Activated CD4-positive, alpha-beta T cell treated with anti-CD3 and anti-CD28 coated beads for 4 hours (primary cell): ENCODE measurements around the gene FAM171A1.

ENCODE experiments used
- DNase-seq, 2 donors: peaks; one replicate each; pipeline ENCODE4 v3.0.0-alpha.2; 2020

Gene FAM171A1

DNA sequence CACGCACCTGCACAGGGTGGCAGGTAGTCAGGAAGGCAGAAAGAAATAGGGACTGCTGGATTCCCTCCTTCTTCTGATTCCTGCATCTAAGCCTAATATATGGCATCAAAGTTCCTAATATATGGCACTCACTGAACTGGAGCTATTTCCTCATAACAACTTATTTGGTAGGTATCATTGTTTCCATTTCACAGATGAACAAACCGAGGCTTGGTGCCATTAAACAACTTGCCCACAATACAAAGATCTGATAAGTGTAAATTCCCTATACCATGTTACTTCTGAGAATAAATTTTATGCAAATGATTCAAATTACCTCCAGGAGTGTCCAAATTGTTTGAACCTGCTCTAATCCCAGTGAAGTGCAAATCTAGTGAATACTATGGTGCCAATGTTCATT lies 2.1 kb upstream of the FAM171A1 start:
- DNase-seq, result no peak

GRCh38 chr10:15370212-15370855 lies 755 bp downstream of the FAM171A1 start:
- peak; percentile 1 to 15 for DNase-seq

GRCh38 chr10:15369256-15370211 lies 1.6 kb downstream of the FAM171A1 start:
- no peak for DNase-seq

GRCh38 chr10:15368101-15368855 lies 2.8 kb downstream of the FAM171A1 start:
- no peak for DNase-seq

GRCh38 chr10:15367296-15368085 lies 3.6 kb downstream of the FAM171A1 start:
- no peak for DNase-seq

DNA sequence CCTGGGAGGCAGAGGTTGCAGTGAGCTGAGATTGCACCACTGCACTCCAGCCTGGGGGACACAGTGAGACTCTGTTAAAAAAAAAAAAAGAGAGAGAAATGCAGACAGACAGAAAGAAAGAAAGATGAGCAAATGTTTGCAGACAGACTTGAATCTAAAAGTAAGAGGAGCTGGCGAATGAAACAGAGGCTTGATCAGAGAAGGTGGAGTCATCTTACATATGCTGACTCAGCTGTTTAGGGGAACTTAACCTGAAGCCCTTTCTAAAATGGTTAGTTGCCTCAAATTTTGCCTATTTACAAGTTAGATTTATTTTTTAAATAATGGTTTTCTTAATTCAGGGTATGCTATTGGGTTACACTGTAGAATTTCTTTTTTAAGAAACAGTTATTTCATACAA lies 5.4 kb downstream of the FAM171A1 start:
- no peak for DNase-seq

DNA sequence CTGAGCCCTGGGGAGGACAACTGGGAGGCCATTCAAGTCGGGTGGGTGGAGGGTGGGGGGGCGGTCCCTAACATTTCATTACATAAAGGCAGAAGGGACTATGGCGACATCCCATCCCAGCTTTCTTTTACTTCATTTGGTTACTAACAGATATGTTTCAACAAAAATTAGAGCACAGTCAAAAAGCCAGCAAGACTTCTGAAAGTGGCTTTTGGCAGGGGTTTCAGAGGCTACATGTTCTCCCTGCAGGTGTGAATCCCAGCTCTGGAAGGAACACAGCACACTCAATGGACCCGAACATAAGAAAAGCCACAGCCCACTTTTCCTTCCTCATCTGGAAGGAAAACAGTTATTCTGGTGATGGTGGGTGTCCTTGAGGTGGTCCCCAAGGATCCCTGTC lies 7.1 kb downstream of the FAM171A1 start:
- DNase-seq, result no peak

- DNase-seq, result no peak
Observed at GRCh38 chr10:15363031-15363430, 8.1 kb downstream of the FAM171A1 start.

DNA sequence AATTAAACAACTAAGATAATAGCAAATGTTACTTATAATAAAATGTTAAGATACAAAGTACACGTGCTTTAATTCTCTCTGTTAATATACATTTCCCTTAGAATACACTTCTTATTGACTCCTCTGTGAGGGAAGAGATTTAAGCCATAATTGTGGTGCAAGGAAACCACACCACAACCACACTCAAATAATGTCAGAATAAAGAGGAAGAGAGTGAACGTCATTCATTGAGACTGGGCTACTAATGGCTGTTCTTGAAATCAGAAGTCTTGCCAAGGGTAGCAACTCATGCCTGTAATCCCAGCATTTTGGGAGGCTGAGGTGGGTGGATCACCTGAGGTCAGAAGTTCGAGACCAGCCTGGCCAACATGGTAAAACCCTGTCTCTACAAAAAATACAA lies 10.0 kb downstream of the FAM171A1 start:
- no peak for DNase-seq

DNA sequence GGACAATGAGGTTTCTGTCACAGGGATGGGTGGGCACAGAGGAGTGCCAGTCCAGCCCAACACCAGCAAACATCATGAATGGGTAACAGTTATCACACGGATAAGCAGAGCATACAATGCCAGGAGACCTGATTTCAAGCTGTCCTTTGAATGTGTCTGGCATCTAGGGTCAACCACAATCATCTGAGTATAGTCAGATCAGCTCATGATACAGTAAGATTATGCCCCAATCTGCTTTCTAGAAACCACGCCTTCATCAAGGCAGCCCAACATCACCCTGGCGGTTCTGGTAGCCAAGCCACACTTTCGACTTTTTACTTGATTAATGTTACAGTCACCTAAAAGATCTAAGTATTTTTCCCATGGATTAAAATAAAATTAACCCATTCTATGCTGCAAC lies 10.5 kb downstream of the FAM171A1 start:
- DNase-seq, result no peak

GRCh38 chr10:15353471-15354017 lies 17.5 kb downstream of the FAM171A1 start:
- DNase-seq, result no peak

DNA sequence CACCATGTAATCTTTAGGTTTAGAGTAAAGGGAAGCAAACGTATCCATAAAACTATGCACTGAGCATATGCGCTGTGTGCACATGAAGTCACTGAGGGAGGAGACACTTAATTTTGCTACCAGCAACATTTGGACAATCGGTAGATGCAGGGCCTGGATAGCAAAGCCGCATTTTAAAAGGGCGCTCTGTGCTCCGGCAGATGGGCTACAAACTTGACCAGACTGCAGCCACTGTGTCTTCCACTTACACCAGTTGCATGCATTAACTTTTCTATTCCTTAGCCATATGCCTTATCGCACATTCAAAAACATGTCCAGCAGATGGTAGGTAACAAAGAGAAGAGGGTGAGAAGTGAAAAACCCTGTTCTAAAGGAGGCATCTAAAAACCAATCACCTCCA lies 18.3 kb downstream of the FAM171A1 start:
- DNase-seq, result no peak

- no peak for DNase-seq
Observed at GRCh38 chr10:15352201-15352600, 18.9 kb downstream of the FAM171A1 start.

DNA sequence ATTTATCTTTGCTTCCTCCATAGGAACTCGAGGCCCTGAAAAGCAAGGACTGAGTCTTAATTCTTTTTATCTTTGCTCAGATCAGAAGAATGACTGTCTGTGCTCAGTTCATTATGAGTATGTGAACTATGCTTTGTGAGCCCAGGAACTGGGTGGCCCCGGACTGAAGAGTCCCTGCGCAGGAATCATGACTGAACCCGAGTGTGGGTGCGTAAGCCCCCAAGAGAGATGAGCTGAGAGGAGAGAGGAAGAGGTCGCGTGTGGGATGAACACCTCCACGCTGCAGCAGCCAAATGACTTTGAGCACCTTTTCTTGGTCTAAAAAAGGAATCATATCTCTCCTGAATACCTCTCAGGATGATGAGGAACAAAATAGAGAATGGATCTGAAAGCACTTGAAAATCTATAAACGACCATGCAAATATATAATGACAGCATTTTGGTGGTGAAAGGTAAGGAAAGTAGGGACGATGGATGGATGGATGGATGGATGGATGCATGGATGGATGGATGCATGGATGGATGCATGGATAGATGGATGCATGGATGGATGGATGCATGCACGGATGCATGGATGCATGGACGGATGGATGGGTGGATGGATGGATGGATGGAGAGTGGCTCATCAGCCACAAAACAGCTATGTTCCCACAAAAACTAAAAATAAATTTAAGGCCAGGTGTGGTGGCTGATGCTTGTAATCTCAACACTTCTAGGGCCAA lies 19.8 kb downstream of the FAM171A1 start:
- no peak for DNase-seq

GRCh38 chr10:15349112-15349511 lies 22.0 kb downstream of the FAM171A1 start:
- DNase-seq, result no peak

DNA sequence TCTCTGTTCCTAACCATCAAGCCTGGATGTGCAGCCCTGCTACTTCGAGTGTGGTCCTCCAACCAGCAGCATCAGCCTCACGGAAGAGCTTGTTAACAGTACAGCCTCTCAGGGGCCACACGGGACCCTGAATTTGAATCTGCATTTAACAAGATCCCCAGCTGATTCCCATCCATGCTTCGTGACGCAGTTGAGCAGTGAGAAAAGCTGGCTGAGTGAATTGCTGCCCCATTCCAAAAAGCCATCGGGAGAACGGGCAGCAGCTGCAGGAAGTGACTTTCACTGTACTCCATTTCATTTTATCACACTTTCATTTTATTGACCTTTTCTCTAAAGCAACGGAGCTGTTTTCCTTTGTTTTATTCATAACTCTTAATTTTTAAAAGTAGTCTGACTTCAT lies 22.5 kb downstream of the FAM171A1 start:
- DNase-seq, result no peak

DNA sequence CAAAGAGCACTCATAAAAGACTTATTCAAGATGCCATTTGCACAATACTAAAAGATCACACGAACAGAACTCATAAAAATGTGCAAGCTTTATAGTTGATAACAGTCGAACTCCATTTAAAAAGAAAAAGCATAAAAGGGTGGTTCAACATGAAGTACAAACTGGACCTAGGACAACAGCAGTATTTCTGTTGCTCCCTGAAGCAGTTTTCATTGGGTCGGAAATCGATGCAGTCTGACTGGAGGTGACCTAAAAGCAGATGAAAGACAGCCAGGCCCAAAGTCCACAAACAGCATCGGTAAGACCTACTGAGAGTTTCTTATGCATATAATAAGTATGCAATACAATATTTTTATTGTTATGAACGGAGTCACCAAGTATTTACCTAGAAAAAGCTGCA lies 23.9 kb downstream of the FAM171A1 start:
- DNase-seq, result no peak

GRCh38 chr10:15346440-15347141 lies 24.5 kb downstream of the FAM171A1 start:
- no peak for DNase-seq

DNA sequence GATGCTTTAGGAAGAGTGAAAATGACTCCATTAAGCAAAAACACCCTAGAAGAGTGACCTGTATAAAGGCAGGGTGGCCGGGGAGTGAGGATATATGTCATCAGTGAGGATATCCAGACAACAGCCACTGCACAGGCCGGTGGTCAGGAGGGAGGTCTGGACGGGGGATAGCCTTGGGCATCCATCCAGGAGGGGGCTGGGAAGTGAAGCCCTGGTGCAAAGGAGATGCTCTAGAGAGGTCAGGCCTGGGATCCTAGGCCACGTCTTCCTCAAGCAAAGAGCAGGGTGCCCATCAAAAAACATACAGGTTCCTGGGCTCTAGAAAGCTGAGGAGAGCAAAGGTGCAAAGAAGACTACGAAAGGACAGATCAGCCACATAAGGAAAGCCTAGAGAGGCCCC lies 25.6 kb downstream of the FAM171A1 start:
- no peak for DNase-seq

DNA sequence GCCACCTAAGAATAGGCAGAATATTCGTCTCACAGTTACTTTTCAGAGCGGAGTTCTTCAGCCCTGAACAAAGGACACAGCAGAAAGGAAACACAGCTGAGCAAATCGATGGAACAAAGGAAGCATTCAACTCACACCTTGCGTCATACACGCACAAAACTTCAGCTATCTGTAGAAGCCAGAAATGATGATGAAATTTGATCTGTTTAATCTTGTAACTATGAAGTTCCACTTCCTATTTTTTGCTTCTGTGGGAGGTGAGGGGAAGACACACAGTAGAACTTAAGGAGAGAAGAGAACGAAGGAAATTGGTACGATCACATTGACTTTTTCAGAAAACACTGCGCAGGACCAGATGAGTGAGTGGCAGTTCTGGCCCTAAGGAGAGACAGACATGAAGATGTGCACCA lies 26.2 kb downstream of the FAM171A1 start:
- DNase-seq, result no peak

DNA sequence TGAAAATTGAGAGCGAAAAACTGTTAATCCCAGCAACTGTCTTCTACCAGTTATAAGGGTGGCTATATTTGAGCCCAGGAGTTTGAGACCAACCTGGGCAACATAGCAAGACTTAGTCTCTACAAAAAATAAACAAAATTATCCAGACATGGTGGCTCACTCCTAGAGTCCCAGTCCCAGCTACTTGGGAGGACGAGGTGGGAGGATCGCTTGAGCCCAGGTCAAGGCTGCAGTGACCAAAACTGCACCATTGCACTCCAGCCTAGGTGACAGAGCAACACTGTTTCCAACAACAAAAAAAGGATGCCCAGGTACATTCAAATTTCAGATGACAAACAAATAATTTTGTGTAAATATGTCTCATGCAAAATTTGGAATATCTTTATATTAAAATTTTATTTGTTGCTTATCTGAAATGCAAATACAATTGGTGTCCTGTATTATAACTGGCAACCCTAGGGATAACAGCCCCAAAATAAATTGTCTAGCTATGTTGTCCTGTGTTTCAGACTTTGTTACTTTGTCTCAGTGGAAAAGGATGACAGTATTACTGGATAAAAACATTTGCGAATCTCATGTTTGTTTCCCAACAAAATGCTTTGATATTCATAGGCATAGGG lies 26.7 kb downstream of the FAM171A1 start:
- no peak for DNase-seq
